Prostate gland (tissue), 2 donors: ENCODE results near the gene SEC14L6. TPM values are rescaled to one million over a fixed set of nuclear protein-coding genes. Genes with fewer than 3 reads are reported as not detected.

Experiments used
- DNase-seq: peaks from one replicate; pipeline ENCODE4 v3.0.0-alpha.2; 2019; ENCODE audit warnings: low spot score
- H3K27ac ChIP-seq, 2 donors: fragments of 200-600 bp; sonication (generic); 2 replicates each; pipeline ENCODE4 v1.5.1; 2017 to 2019
- H3K27me3 ChIP-seq: fragments of 200-600 bp; sonication (generic); replicated peaks from 2 replicates; pipeline ENCODE4 v1.5.1; 2019; ENCODE audit not compliant: insufficient read depth
- H3K36me3 ChIP-seq, 2 donors: fragments of 200-600 bp; sonication (generic); 1 replicate in 1 of 2; 2 replicates in 1 of 2; pipeline versions ENCODE4 v1.5.1 to v1.8.1; 2017 to 2019
- H3K4me1 ChIP-seq: fragments of 200-600 bp; sonication (generic); replicated peaks from 2 replicates; pipeline ENCODE4 v1.5.1; 2019
- H3K4me3 ChIP-seq, 2 donors: fragments of 200-600 bp; sonication (generic); 2 replicates each; pipeline ENCODE4 v1.5.1; 2017 to 2019
- H3K9me3 ChIP-seq: fragments of 200-600 bp; sonication (generic); 2 replicates; pipeline ENCODE4 v1.5.1; 2017
- POLR2A ChIP-seq: fragments of 450-650 bp; IDR thresholded peaks from one replicate; pipeline ENCODE4 v1.6.1; 2016; ENCODE audit warnings: antibody characterized with exemption, mild to moderate bottlenecking
- POLR2AphosphoS5 ChIP-seq: sonication (generic); formaldehyde crosslinking; IDR thresholded peaks from one replicate; pipeline ENCODE4 v1.6.1; 2017; ENCODE audit warnings: antibody characterized with exemption
- WGBS: methylation state at CpG from one replicate; pipeline ENCODE4 v1.1.5; 2018; 5-methylcytosine and 5-hydroxymethylcytosine counted together
- intact Hi-C: fragments of 100-400 bp; cut with DNase I; formaldehyde crosslinking; loops from one replicate; pipeline ENCODE4 v1.14.2; 2022
- total RNA-seq, 2 donors: library from RNA; depleted of rRNA; stranded (reverse); fragments of >200 nt; gene quantifications; one replicate each; pipeline ENCODE4 v1.1.0, GENCODE V29; 2016
- TF ChIP-seq, protein P1 (sequence below), 4 experiments: fragments of 200-600 bp in 2 of 4; fragments of 450-650 bp in 2 of 4; sonication (generic) in 2 of 4; IDR thresholded peaks; 1 replicate in 3 of 4; 2 replicates in 1 of 4; pipeline ENCODE4 v1.5.1; 2016 to 2019; ENCODE audit warnings: antibody characterized with exemption in 4 of 4, mild to moderate bottlenecking in 2 of 4, moderate library complexity in 2 of 4

SEC14L6 gene
- total RNA-seq, 2 donors from 2014 or later, result 0.23 to 22.9 TPM

DNA sequence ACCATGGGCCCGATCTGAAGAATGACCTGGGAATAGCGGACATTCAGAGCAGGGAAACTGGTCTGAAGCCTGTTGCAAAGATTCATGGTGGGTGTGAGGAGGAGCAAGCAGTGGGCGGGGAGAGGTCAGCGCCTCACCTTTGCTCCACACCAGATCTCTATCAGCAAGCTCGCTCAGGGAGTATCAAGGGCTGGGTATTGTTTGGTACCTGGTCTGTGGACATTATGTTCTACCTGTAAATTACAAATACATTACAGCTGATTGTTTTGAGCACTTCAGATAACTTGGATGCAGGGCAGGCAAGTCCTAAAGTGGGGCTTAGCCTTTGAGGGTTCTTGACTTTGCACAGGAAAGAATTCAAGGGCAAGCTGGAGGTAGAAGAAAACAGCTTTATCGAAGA is 30.3 kb downstream of the SEC14L6 start:
- intact Hi-C loops, result no loop called here
- H3K36me3 ChIP-seq, result no peaks in the 10 kb centered on the region
- H3K4me1 ChIP-seq, result no peaks in the 10 kb centered on the region
- TF ChIP-seq POLR2AphosphoS5 (no peak), POLR2A (no peak)
- TF ChIP-seq, protein P1, sequence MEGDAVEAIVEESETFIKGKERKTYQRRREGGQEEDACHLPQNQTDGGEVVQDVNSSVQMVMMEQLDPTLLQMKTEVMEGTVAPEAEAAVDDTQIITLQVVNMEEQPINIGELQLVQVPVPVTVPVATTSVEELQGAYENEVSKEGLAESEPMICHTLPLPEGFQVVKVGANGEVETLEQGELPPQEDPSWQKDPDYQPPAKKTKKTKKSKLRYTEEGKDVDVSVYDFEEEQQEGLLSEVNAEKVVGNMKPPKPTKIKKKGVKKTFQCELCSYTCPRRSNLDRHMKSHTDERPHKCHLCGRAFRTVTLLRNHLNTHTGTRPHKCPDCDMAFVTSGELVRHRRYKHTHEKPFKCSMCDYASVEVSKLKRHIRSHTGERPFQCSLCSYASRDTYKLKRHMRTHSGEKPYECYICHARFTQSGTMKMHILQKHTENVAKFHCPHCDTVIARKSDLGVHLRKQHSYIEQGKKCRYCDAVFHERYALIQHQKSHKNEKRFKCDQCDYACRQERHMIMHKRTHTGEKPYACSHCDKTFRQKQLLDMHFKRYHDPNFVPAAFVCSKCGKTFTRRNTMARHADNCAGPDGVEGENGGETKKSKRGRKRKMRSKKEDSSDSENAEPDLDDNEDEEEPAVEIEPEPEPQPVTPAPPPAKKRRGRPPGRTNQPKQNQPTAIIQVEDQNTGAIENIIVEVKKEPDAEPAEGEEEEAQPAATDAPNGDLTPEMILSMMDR (IDR thresholded peaks at IDR 0.05), result no peak
- WGBS, result 81% methylated on average over 6 of the region's 6 CpGs
- H3K27me3 ChIP-seq, result no peaks in the 10 kb centered on the region
- H3K27ac ChIP-seq, result no peak overlapping the region
- no peak for DNase-seq
- no peak overlapping the region for H3K4me3 ChIP-seq
- H3K9me3 ChIP-seq, result no peaks in the 10 kb centered on the region

DNA sequence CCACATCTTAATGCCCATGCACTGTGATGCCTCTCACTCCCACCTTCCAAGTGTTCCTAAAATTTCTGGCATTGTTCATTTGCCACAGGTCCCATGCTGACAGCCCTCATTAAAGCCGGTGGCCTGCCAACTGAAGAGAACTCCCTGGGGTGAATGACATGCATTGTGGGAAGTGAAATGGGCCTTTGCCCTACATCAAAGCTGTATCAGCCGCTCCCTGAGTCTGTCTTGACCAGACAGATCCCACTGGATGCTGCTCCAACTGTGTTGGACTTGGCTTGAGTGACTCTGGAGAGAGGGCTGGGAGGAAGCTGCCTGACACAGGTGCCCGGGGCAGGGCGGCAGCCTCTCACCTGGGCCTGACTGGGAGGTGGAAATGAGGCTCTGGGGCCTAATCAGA is 32.3 kb downstream of the SEC14L6 start:
- no peaks in the 10 kb centered on the region for H3K27me3 ChIP-seq
- TF ChIP-seq POLR2A, result no peak
- TF ChIP-seq, protein P1 (IDR thresholded peaks at IDR 0.05), result no peak
- no peak for TF ChIP-seq POLR2AphosphoS5
- H3K4me3 ChIP-seq, result no peak overlapping the region
- no peaks in the 10 kb centered on the region for H3K4me1 ChIP-seq
- no peak for DNase-seq
- 76% methylated on average over 4 of the region's 4 CpGs for WGBS
- H3K27ac ChIP-seq, result no peak overlapping the region
- no peaks in the 10 kb centered on the region for H3K9me3 ChIP-seq
- no peaks in the 10 kb centered on the region for H3K36me3 ChIP-seq
- intact Hi-C loops, result no loop called here

DNA sequence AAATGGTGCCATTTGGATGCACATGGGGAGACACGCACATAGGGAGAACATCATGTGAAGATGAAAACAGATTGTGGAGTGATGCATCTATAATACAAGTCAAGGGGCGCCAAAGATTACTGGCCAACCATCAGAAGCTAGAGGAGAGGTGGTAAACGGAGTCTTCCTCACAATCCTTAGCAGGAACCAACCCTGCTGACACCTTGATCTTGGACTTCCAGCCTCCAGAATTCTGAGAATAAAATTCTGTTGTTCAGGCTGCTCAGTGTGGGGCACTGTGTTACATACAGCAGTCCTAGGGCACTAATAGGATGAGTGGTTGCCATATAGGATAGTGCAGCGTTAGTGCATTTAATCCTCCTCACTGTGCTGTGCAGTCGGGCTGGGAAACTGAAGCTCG is 33.1 kb downstream of the SEC14L6 start:
- H3K9me3 ChIP-seq, result no peaks in the 10 kb centered on the region
- H3K27ac ChIP-seq, result no peak overlapping the region
- H3K36me3 ChIP-seq, result no peaks in the 10 kb centered on the region
- H3K27me3 ChIP-seq, result no peaks in the 10 kb centered on the region
- WGBS, result 92% methylated on average over 6 of the region's 6 CpGs
- H3K4me1 ChIP-seq, result no peaks in the 10 kb centered on the region
- intact Hi-C loops, result no loop called here
- DNase-seq, result no peak
- TF ChIP-seq POLR2A (no peak), POLR2AphosphoS5 (no peak)
- TF ChIP-seq, protein P1 (IDR thresholded peaks at IDR 0.05), result no peak
- no peak overlapping the region for H3K4me3 ChIP-seq

DNA sequence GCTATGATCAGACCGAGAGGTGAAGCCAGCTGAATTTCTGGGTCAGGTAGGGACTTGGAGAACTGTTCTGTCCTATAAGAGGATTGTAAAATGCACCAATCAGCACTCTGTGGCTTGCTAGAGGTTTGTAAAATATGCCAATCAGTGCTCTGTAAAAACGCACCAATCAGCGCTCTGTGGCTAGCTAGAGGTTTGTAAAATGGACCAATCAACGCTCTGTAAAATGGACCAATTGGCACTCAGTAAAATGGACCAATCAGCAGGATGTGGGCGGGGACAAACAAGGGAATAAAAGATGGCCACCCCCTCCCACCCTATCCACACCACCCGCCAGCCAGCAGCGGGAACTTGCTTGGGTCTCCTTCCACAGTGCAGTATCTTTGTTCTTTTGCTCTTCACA is 34.6 kb downstream of the SEC14L6 start:
- Histone ChIP-seq H3K27ac (no peak overlapping the region), H3K36me3 (no peaks in the 10 kb centered on the region), H3K4me3 (no peak overlapping the region), H3K9me3 (no peaks in the 10 kb centered on the region), H3K27me3 (no peaks in the 10 kb centered on the region), H3K4me1 (no peaks in the 10 kb centered on the region)
- DNase-seq, result no peak
- intact Hi-C loops, result no loop called here
- WGBS, result 95% methylated on average over 7 of the region's 7 CpGs
- TF ChIP-seq POLR2A (no peak), POLR2AphosphoS5 (no peak)
- TF ChIP-seq, protein P1 (IDR thresholded peaks at IDR 0.05), result no peak

DNA sequence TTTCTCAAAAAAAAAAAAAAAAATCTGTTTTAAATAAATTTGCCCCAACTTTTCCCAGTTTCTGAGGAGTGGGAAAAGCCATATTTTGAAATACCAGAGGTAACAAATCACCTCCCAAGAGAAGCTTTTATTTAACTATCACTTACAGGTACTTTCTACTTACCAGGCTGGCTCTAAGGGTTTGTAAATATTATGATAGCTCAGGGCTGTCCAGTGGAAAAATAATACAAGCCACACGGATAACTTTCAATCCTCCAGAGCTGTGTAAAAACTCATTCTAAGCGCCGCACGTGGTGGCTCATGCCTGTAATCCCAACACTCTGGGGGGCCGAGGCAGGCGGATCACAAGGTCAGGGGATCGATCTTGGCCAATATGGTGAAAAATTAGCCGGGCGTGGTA is 35.4 kb downstream of the SEC14L6 start:
- TF ChIP-seq POLR2AphosphoS5, result no peak
- TF ChIP-seq, protein P1 (IDR thresholded peaks at IDR 0.05), result no peak
- no peak for TF ChIP-seq POLR2A
- no peaks in the 10 kb centered on the region for H3K4me1 ChIP-seq
- no peak overlapping the region for H3K27ac ChIP-seq
- H3K4me3 ChIP-seq, result no peak overlapping the region
- intact Hi-C loops, result no loop called here
- peaks cover 2% of the 10 kb centered on the region for H3K27me3 ChIP-seq
- WGBS, result 88% methylated on average over 9 of the region's 9 CpGs
- H3K36me3 ChIP-seq, result no peaks in the 10 kb centered on the region
- DNase-seq, result no peak
- no peaks in the 10 kb centered on the region for H3K9me3 ChIP-seq
